CD14-positive monocyte (primary cell): ENCODE results near the gene TSHZ2. TPM values are rescaled to one million over a fixed set of nuclear protein-coding genes. Genes with fewer than 3 reads are reported as not detected.

ENCODE experiments used
- DNase-seq, 3 donors: peaks; one replicate each; pipeline ENCODE4 v3.0.0-alpha.2; 2011 to 2022
- H2AFZ ChIP-seq: 2 replicates; pipeline ENCODE4 v1.6.0; 2012; ENCODE audit warnings: mild to moderate bottlenecking, low read depth, low read length, inconsistent platforms; ENCODE audit not compliant: insufficient read depth, poor library complexity, severe bottlenecking
- H3K27ac ChIP-seq, 2 donors: 1 replicate in 1 of 2; 2 replicates in 1 of 2; pipeline ENCODE4 v1.5.1; 2012 to 2013; ENCODE audit warnings: low read length in 2 of 2, control low read depth in 1 of 2, inconsistent platforms in 1 of 2, low read depth in 1 of 2, mild to moderate bottlenecking in 1 of 2
- H3K27me3 ChIP-seq, 2 donors: one replicate each; pipeline versions ENCODE4 v1.6.0 to v1.6.1; 2011 to 2013; ENCODE audit warnings: low read length in 2 of 2; ENCODE audit not compliant: control insufficient read depth in 2 of 2, insufficient read depth in 2 of 2
- H3K36me3 ChIP-seq, 2 donors: replicated peaks in 1 of 2; 1 replicate in 1 of 2; 2 replicates in 1 of 2; pipeline versions ENCODE4 v1.5.1 to v1.6.1; 2012 to 2013; ENCODE audit warnings: low read length in 2 of 2, control low read depth in 1 of 2, inconsistent platforms in 1 of 2, mild to moderate bottlenecking in 1 of 2; ENCODE audit not compliant: insufficient read depth in 2 of 2, control insufficient read depth in 1 of 2
- H3K4me1 ChIP-seq, 2 donors: 1 replicate in 1 of 2; 2 replicates in 1 of 2; pipeline versions ENCODE4 v1.5.1 to v1.6.1; 2012 to 2013; ENCODE audit warnings: low read length in 2 of 2, control low read depth in 1 of 2, inconsistent platforms in 1 of 2, mild to moderate bottlenecking in 1 of 2, moderate library complexity in 1 of 2; ENCODE audit not compliant: insufficient read depth in 2 of 2, control insufficient read depth in 1 of 2
- H3K4me2 ChIP-seq: replicated peaks from 2 replicates; pipeline ENCODE3; 2012; ENCODE audit warnings: low read length, moderate library complexity, mild to moderate bottlenecking; ENCODE audit not compliant: poor library complexity, severe bottlenecking; ENCODE audit errors: extremely low read depth
- H3K4me3 ChIP-seq, 3 experiments: fragments of 200-600 bp in 1 of 3; sonication (generic) in 1 of 3; replicated peaks in 1 of 3; 1 replicate in 2 of 3; 2 replicates in 1 of 3; pipeline ENCODE4 v1.5.1; 2011 to 2013; ENCODE audit warnings: low read length in 3 of 3, mild to moderate bottlenecking in 3 of 3, control low read depth in 2 of 3, low read depth in 2 of 3, inconsistent platforms in 1 of 3, moderate library complexity in 1 of 3
- H3K79me2 ChIP-seq: 2 replicates; pipeline ENCODE4 v1.6.0; 2012; ENCODE audit warnings: mild to moderate bottlenecking, control low read depth, inconsistent platforms, low read length, moderate library complexity; ENCODE audit not compliant: insufficient read depth
- H3K9ac ChIP-seq: 2 replicates; pipeline ENCODE4 v1.6.0; 2017; ENCODE audit warnings: low read length, mild to moderate bottlenecking; ENCODE audit not compliant: insufficient read depth, poor library complexity, severe bottlenecking
- H3K9me3 ChIP-seq, 2 donors: replicated peaks in 1 of 2; 1 replicate in 1 of 2; 2 replicates in 1 of 2; pipeline versions ENCODE4 v1.5.1 to v1.6.1; 2012 to 2013; ENCODE audit warnings: low read length in 2 of 2, control low read depth in 1 of 2; ENCODE audit not compliant: control insufficient read depth in 1 of 2, insufficient read depth in 1 of 2
- H4K20me1 ChIP-seq: 2 replicates; pipeline ENCODE4 v1.6.0; 2012; ENCODE audit warnings: mild to moderate bottlenecking, low read length, control low read depth, moderate library complexity; ENCODE audit not compliant: insufficient read depth
- H3K27ac Mint-ChIP-seq, 7 donors: one replicate each; pipeline ENCODE4 v1.8.0; 2020; ENCODE audit warnings: mild to moderate bottlenecking in 7 of 7, mixed read lengths in 7 of 7, moderate library complexity in 6 of 7, inconsistent platforms in 2 of 7
- H3K27me3 Mint-ChIP-seq, 3 donors: one replicate each; pipeline ENCODE4 v1.8.0; 2021 to 2022; ENCODE audit warnings: low read depth in 3 of 3, mild to moderate bottlenecking in 3 of 3, mixed read lengths in 3 of 3, moderate library complexity in 3 of 3, inconsistent platforms in 1 of 3
- H3K36me3 Mint-ChIP-seq, 2 donors: one replicate each; pipeline ENCODE4 v1.8.0; 2020; ENCODE audit warnings: mixed read lengths in 2 of 2, inconsistent platforms in 1 of 2, mild to moderate bottlenecking in 1 of 2
- H3K4me1 Mint-ChIP-seq: one replicate; pipeline ENCODE4 v1.8.0; 2020; ENCODE audit warnings: mild to moderate bottlenecking, mixed read lengths
- H3K4me3 Mint-ChIP-seq, 2 donors: one replicate each; pipeline ENCODE4 v1.8.0; 2020; ENCODE audit warnings: mild to moderate bottlenecking in 2 of 2, mixed read lengths in 2 of 2, moderate library complexity in 1 of 2
- H3K9me3 Mint-ChIP-seq, 7 donors: one replicate each; pipeline ENCODE4 v1.8.0; 2020 to 2022; ENCODE audit warnings: mixed read lengths in 7 of 7, mild to moderate bottlenecking in 6 of 7, moderate library complexity in 6 of 7, inconsistent platforms in 2 of 7
- WGBS: methylation state at CpG from one replicate; pipeline ENCODE4 v1.1.5; 2013; ENCODE audit warnings: missing lambda C conversion rate; ENCODE audit not compliant: insufficient coverage; 5-methylcytosine and 5-hydroxymethylcytosine counted together
- intact Hi-C, 2 donors: fragments of 100-400 bp; cut with micrococcal nuclease; formaldehyde crosslinking; loops; one replicate each; pipeline versions ENCODE4 v1.15.0 to v1.15.1; 2023
- polyA plus RNA-seq, 3 donors: library from polyadenylated mRNA; depleted of rRNA in 1 of 3; unstranded in 2 of 3; stranded (reverse) in 1 of 3; fragments of 300-500 nt in 2 of 3; fragments of >200 nt in 1 of 3; fragmentation: Illumina TruSeq in 2 of 3; gene quantifications; 1 replicate in 2 of 3; 2 replicates in 1 of 3; pipeline ENCODE4 v1.2.3, GENCODE V29; 2012 to 2021
- TF ChIP-seq, protein P1 (sequence below): fragments of 200-600 bp; IDR thresholded peaks from one replicate; pipeline ENCODE4 v1.8.0; 2022; ENCODE audit warnings: antibody characterized with exemption, mild to moderate bottlenecking

The TSHZ2 gene
- polyA plus RNA-seq, 3 donors: not detected

DNA sequence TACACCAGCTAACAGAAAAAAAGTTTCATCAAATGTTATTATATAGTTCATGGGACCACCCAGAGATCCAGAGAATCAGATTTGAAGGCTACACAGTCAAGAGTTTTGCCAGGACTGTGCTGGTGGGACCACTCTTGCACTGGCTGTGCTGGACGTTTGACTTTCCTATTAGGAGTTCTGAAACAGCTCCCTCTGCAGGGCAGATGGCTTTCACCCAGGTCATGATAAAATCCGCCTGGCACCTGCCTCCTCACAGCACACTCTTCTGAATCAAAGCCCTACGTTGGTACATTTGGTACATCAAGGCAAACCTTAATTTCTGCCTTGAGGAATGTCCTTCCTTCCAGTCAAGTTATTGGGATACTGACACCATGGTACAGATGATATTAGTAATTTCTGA, 319.4 kb downstream of the TSHZ2 start:
- H3K4me3 ChIP-seq: no peak overlapping the region
- no peaks in the 10 kb centered on the region for H4K20me1 ChIP-seq
- DNase-seq: no peak
- H3K27me3 Mint-ChIP-seq: peaks cover 5 to 8% (median 7%) of the 10 kb centered on the region in 3 donors
- no peaks in the 10 kb centered on the region for H3K36me3 ChIP-seq
- no peak overlapping the region for H3K9ac ChIP-seq
- H2AFZ ChIP-seq: no peak overlapping the region
- no peaks in the 10 kb centered on the region for H3K79me2 ChIP-seq
- no peak overlapping the region for H3K27ac Mint-ChIP-seq
- H3K27me3 ChIP-seq: no peaks in the 10 kb centered on the region
- no peaks in the 10 kb centered on the region for H3K4me1 ChIP-seq
- no peaks in the 10 kb centered on the region for H3K9me3 Mint-ChIP-seq
- TF ChIP-seq, protein P1, sequence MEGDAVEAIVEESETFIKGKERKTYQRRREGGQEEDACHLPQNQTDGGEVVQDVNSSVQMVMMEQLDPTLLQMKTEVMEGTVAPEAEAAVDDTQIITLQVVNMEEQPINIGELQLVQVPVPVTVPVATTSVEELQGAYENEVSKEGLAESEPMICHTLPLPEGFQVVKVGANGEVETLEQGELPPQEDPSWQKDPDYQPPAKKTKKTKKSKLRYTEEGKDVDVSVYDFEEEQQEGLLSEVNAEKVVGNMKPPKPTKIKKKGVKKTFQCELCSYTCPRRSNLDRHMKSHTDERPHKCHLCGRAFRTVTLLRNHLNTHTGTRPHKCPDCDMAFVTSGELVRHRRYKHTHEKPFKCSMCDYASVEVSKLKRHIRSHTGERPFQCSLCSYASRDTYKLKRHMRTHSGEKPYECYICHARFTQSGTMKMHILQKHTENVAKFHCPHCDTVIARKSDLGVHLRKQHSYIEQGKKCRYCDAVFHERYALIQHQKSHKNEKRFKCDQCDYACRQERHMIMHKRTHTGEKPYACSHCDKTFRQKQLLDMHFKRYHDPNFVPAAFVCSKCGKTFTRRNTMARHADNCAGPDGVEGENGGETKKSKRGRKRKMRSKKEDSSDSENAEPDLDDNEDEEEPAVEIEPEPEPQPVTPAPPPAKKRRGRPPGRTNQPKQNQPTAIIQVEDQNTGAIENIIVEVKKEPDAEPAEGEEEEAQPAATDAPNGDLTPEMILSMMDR: no peak
- no peaks in the 10 kb centered on the region for H3K9me3 ChIP-seq
- 81% methylated on average over 3 of the region's 3 CpGs for WGBS
- H3K4me3 Mint-ChIP-seq: no peak overlapping the region
- intact Hi-C loops: no loop called here
- no peaks in the 10 kb centered on the region for H3K36me3 Mint-ChIP-seq
- H3K4me1 Mint-ChIP-seq: no peaks in the 10 kb centered on the region
- H3K4me2 ChIP-seq: no peak overlapping the region
- no peak overlapping the region for H3K27ac ChIP-seq

DNA sequence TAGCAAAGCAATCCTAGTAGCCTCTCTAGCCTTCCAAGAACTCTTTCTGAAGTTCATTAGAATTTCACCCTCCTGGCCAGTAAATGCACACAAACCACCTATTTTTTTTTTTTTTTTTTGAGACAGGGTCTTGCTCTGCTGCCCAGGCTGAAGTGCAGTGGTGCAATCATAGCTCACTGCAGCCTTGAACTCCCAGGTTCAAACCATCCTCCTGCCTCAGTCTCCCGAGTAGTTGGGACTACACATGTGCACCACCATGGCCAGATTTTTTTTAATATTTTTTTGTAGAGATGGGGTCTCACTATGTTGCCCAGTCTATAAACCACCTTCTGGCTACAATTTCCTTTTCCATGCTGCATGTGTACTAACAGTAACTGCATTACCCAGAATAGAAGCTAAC, 320.2 kb downstream of the TSHZ2 start:
- Mint-ChIP-seq H3K4me3 (no peak overlapping the region), H3K27ac (peak overlapping the region in 1 of 7 donors; percentile 43), H3K9me3 (no peaks in the 10 kb centered on the region), H3K36me3 (no peaks in the 10 kb centered on the region), H3K27me3 (peaks cover 4 to 7% (median 6%) of the 10 kb centered on the region in 3 donors), H3K4me1 (no peaks in the 10 kb centered on the region)
- no peak overlapping the region for H3K27ac ChIP-seq
- no peak overlapping the region for H3K4me3 ChIP-seq
- no peaks in the 10 kb centered on the region for H3K36me3 ChIP-seq
- no peaks in the 10 kb centered on the region for H3K27me3 ChIP-seq
- no peak overlapping the region for H3K4me2 ChIP-seq
- TF ChIP-seq, protein P1: no peak
- no peak overlapping the region for H2AFZ ChIP-seq
- H3K79me2 ChIP-seq: no peaks in the 10 kb centered on the region
- no peaks in the 10 kb centered on the region for H3K9me3 ChIP-seq
- WGBS: no CpG with 5 or more reads among the region's 1 CpG
- no peak overlapping the region for H3K9ac ChIP-seq
- no peaks in the 10 kb centered on the region for H3K4me1 ChIP-seq
- intact Hi-C loops: no loop called here
- H4K20me1 ChIP-seq: no peaks in the 10 kb centered on the region
- DNase-seq: no peak
